WI38 (cell line): ENCODE results near the gene AMIGO1.

ENCODE experiments used
- H3K4me3 ChIP-seq: 2 replicates; pipeline ENCODE4 v1.5.1; 2011; ENCODE audit warnings: low read depth, mild to moderate bottlenecking, control low read depth, low read length
- CTCF ChIP-seq: IDR thresholded peaks from 2 replicates; pipeline ENCODE4 v1.5.1; 2012; ENCODE audit warnings: low read depth, mild to moderate bottlenecking, control low read depth, low read length

Gene AMIGO1

DNA sequence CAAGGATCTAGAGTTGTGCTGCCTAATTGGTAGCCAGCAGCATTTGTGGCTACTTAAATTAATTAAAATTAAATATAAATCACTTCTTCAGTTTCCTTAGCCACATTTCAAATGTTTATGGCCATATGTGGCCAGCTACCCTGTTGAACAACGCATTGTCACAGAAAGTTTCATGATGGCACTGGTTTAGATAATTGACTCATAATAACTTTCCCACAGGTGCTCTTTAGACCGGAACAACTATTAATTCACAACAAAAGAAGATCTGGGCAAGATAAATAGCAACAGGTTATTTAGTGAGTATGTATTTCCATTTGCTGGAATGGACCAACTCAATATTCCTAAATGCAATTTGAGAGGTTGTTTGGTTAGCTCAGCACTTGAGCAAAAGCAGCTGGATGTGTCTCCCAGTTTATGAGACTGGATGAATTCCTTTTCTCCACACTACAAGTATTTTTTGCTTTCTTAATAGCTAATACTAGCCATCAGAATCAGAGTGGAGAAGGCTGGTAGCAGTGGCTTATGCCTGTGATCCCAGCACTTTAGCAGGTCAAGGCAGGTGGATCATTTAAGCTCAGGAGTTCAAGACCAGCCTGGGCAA lies 3.7 kb upstream of the AMIGO1 start:
- TF ChIP-seq CTCF: no peak

DNA sequence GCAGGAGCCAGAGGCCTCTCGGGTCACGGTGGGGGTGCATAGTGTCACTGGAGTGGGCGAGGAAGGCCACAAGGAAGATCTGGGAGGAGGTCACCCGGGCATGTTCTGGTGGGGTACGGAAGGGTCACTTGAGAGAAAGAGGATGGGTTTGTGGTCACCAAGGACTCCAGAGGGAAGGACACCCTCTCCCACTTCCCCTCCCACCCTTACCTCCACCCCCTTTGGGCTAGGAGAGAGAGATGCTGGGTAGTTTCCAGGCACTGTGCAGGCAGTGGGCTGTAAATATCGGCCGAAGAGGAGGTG lies 703 bp downstream of the AMIGO1 start:
- H3K4me3 ChIP-seq: peak overlapping the region; percentile 65
- TF ChIP-seq CTCF: no peak

More for the DNA sequence above, 3.7 kb upstream of the AMIGO1 start:
- no peak overlapping the region for H3K4me3 ChIP-seq

- no peak for TF ChIP-seq CTCF
- H3K4me3 ChIP-seq: no peak overlapping the region
Observed at GRCh38 chr1:109508001-109508872, 1.3 kb downstream of the AMIGO1 start.

- no peak overlapping the region for H3K4me3 ChIP-seq
- no peak for TF ChIP-seq CTCF
Observed at GRCh38 chr1:109504974-109505373, 4.6 kb downstream of the AMIGO1 start.

DNA sequence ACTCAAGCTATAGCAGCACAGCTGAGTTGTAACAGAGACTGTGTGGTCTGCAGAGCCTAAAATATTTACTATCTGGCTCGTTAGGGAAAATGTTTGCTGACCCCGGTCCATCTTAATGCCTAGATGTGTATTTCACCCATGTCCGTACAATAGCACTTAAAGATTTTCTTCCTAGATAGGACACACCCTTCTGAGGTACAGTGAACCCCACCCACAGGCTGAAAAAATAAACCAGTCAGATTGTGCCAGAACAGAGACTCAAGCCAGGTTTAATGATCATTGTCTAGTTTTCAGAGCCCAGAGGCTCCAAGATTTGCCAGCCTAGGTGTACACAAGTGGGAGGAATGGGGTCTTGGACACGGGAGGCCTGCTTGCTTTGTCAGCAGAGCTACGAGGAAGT lies 5.6 kb downstream of the AMIGO1 start:
- no peak for TF ChIP-seq CTCF

DNA sequence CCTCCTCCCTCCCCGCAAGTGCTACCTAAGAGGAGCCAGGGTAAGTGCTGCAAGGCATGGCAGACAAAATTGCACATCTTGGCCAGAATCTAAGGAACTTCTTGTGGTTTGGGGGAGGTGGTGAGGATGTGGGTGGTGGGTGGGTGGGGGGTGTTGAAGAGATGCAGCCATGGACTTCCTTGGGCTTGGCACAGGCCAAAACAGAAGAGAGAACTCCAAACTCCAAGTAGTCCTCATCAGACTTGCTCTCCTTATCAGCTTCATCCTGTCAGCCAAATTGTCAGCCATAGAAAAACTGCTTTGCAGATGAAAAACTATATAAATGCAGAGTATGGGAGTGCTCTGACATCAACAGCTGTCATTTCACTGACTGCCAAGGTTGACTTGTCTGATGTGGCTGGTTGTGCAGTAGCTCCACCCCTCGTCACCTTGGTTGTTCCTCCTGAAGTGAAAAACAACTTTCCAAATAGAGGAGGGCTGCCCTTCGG lies 7.1 kb downstream of the AMIGO1 start:
- no peak for TF ChIP-seq CTCF
- no peak overlapping the region for H3K4me3 ChIP-seq

More for the DNA sequence above, 5.6 kb downstream of the AMIGO1 start:
- H3K4me3 ChIP-seq: no peak overlapping the region
